ENCODE results near the gene PLD2. TPM values are rescaled to one million over a fixed set of nuclear protein-coding genes. Genes with fewer than 3 reads are reported as not detected.

PLD2 gene
- total RNA-seq, 1 donor from 2014 or later, result 20.0 TPM

- peaks cover 14% of the 10 kb centered on the region for H3K27me3 ChIP-seq (ENCODE audit: control insufficient read depth, insufficient read depth, low read length)
- H3K36me3 ChIP-seq (ENCODE audit: control insufficient read depth, insufficient read depth, low read length), result no peaks in the 10 kb centered on the region
- no peak overlapping the region for H3K4me3 ChIP-seq (ENCODE audit: low read depth, low read length)
- FAIRE-seq (no peak), DNase-seq (ENCODE audit: low read depth) (no peak)
- no peak for TF ChIP-seq CTCF (IDR thresholded peaks at IDR 0.05; ENCODE audit: insufficient read depth, low read length, severe bottlenecking)
Measured at GRCh38 chr17:4780325-4780955, 26.5 kb upstream of the PLD2 start.

- Histone ChIP-seq H3K27me3 (ENCODE audit: control insufficient read depth, insufficient read depth, low read length) (peaks cover 14% of the 10 kb centered on the region), H3K4me3 (ENCODE audit: low read depth, low read length) (no peak overlapping the region), H3K36me3 (ENCODE audit: control insufficient read depth, insufficient read depth, low read length) (no peaks in the 10 kb centered on the region)
- TF ChIP-seq CTCF (IDR thresholded peaks at IDR 0.05; ENCODE audit: insufficient read depth, low read length, severe bottlenecking), result no peak
- FAIRE-seq (no peak), DNase-seq (ENCODE audit: low read depth) (no peak)
Measured at GRCh38 chr17:4782652-4783051, 24.3 kb upstream of the PLD2 start.

- no peak for TF ChIP-seq CTCF (IDR thresholded peaks at IDR 0.05; ENCODE audit: insufficient read depth, low read length, severe bottlenecking)
- Histone ChIP-seq H3K4me3 (ENCODE audit: low read depth, low read length) (no peak overlapping the region), H3K27me3 (ENCODE audit: control insufficient read depth, insufficient read depth, low read length) (peaks cover 14% of the 10 kb centered on the region), H3K36me3 (ENCODE audit: control insufficient read depth, insufficient read depth, low read length) (no peaks in the 10 kb centered on the region)
- FAIRE-seq, result no peak
- DNase-seq (ENCODE audit: low read depth), result no peak
Measured at GRCh38 chr17:4785311-4786105, 21.4 kb upstream of the PLD2 start.

GRCh38 chr17:4786106-4786511 lies 20.8 kb upstream of the PLD2 start, which contains the start of gene VMO1:
Gene VMO1, minus strand, starts transcription at chr17:4786364. Its CDS starts 12 bp downstream, at chr17:4786352.
- H3K4me3 ChIP-seq (ENCODE audit: low read depth, low read length), result no peak within 1 kb of the TSS
- no peak for FAIRE-seq

GRCh38 chr17:4786516-4786915 lies 20.4 kb upstream of the PLD2 start:
- FAIRE-seq, result no peak
- no peak overlapping the region for H3K4me3 ChIP-seq (ENCODE audit: low read depth, low read length)

More at GRCh38 chr17:4786106-4786511, 20.8 kb upstream of the PLD2 start, which contains the start of gene VMO1:
- Histone ChIP-seq H3K27me3 (ENCODE audit: control insufficient read depth, insufficient read depth, low read length) (peaks cover 14% of the 10 kb centered on the region), H3K36me3 (ENCODE audit: control insufficient read depth, insufficient read depth, low read length) (no peaks in the 10 kb centered on the region)
- DNase-seq (ENCODE audit: low read depth), result no peak
- no peak for TF ChIP-seq CTCF (IDR thresholded peaks at IDR 0.05; ENCODE audit: insufficient read depth, low read length, severe bottlenecking)

More at GRCh38 chr17:4786516-4786915, 20.4 kb upstream of the PLD2 start:
- no peak for DNase-seq (ENCODE audit: low read depth)
- peaks cover 14% of the 10 kb centered on the region for H3K27me3 ChIP-seq (ENCODE audit: control insufficient read depth, insufficient read depth, low read length)
- H3K36me3 ChIP-seq (ENCODE audit: control insufficient read depth, insufficient read depth, low read length), result no peaks in the 10 kb centered on the region
- TF ChIP-seq CTCF (IDR thresholded peaks at IDR 0.05; ENCODE audit: insufficient read depth, low read length, severe bottlenecking), result no peak

All from bronchial epithelial cell (primary cell).